Measurements from ENCODE around the gene ATP6V0E1.
"Not testable (repeated sequence)": the region's sequence is repeated elsewhere in the genome, so short reads cannot be mapped to it uniquely, and the experiment has no call there.

The ATP6V0E1 gene

GRCh38 chr5:173032096-173032495 lies 48.5 kb downstream of the ATP6V0E1 start:
- in situ Hi-C loops (cut with MboI; ENCODE audit: low sequenced_read_pairs), result not testable (repeated sequence)

- in situ Hi-C loops (cut with MboI; ENCODE audit: low sequenced_read_pairs), result no loop called here
These were observed 49.2 kb downstream of the ATP6V0E1 start for GRCh38 chr5:173032730-173033129.

GRCh38 chr5:173033923-173034322 lies 50.4 kb downstream of the ATP6V0E1 start:
- in situ Hi-C loops (cut with MboI; ENCODE audit: low sequenced_read_pairs), result no loop called here

- in situ Hi-C loops (cut with MboI; ENCODE audit: low sequenced_read_pairs), result no loop called here
These were observed 52.5 kb downstream of the ATP6V0E1 start for GRCh38 chr5:173035904-173036707.

- in situ Hi-C loops (cut with MboI; ENCODE audit: low sequenced_read_pairs), result no loop called here
These were observed 55.6 kb downstream of the ATP6V0E1 start for GRCh38 chr5:173039188-173039587.

GRCh38 chr5:173039964-173040363 lies 56.4 kb downstream of the ATP6V0E1 start:
- in situ Hi-C loops (cut with MboI; ENCODE audit: low sequenced_read_pairs), result no loop called here

- in situ Hi-C loops (cut with MboI; ENCODE audit: low sequenced_read_pairs), result no loop called here
These were observed 58.6 kb downstream of the ATP6V0E1 start for GRCh38 chr5:173041881-173042762.

GRCh38 chr5:173042763-173043107 lies 59.2 kb downstream of the ATP6V0E1 start:
- in situ Hi-C loops (cut with MboI; ENCODE audit: low sequenced_read_pairs), result no loop called here

GRCh38 chr5:173045474-173045873 lies 61.9 kb downstream of the ATP6V0E1 start:
- in situ Hi-C loops (cut with MboI; ENCODE audit: low sequenced_read_pairs), result no loop called here

- in situ Hi-C loops (cut with MboI; ENCODE audit: low sequenced_read_pairs), result not testable (repeated sequence)
These were observed 63.7 kb downstream of the ATP6V0E1 start for GRCh38 chr5:173047096-173047837.

- in situ Hi-C loops (cut with MboI; ENCODE audit: low sequenced_read_pairs), result no loop called here
These were observed 64.2 kb downstream of the ATP6V0E1 start for GRCh38 chr5:173047838-173048105.

- in situ Hi-C loops (cut with MboI; ENCODE audit: low sequenced_read_pairs), result no loop called here
These were observed 67.2 kb downstream of the ATP6V0E1 start for GRCh38 chr5:173050791-173051190.

- in situ Hi-C loops (cut with MboI; ENCODE audit: low sequenced_read_pairs), result no loop called here
These were observed 68.2 kb downstream of the ATP6V0E1 start for GRCh38 chr5:173051746-173052145.

- in situ Hi-C loops (cut with MboI; ENCODE audit: low sequenced_read_pairs), result no loop called here
These were observed 69.5 kb downstream of the ATP6V0E1 start for GRCh38 chr5:173053041-173053440.

GRCh38 chr5:173055042-173055721 lies 71.6 kb downstream of the ATP6V0E1 start:
- in situ Hi-C loops (cut with MboI; ENCODE audit: low sequenced_read_pairs), result no loop called here

- in situ Hi-C loops (cut with MboI; ENCODE audit: low sequenced_read_pairs), result no loop called here
These were observed 72.1 kb downstream of the ATP6V0E1 start for GRCh38 chr5:173055722-173055982.

GRCh38 chr5:173055983-173056782 lies 72.6 kb downstream of the ATP6V0E1 start, which contains the start of gene CREBRF:
CREBRF (plus strand) TSS chr5:173056352; CDS start chr5:173080776, 24,424 bp downstream.
- in situ Hi-C loops (cut with MboI; ENCODE audit: low sequenced_read_pairs), result no loop called here

GRCh38 chr5:173056783-173057061 lies 73.2 kb downstream of the ATP6V0E1 start:
- in situ Hi-C loops (cut with MboI; ENCODE audit: low sequenced_read_pairs), result no loop called here

GRCh38 chr5:173057062-173057924 lies 73.7 kb downstream of the ATP6V0E1 start:
- in situ Hi-C loops (cut with MboI; ENCODE audit: low sequenced_read_pairs), result no loop called here

GRCh38 chr5:173062141-173062540 lies 78.6 kb downstream of the ATP6V0E1 start:
- in situ Hi-C loops (cut with MboI; ENCODE audit: low sequenced_read_pairs), result no loop called here
